ENCODE data around the gene PARD3.

DNA sequence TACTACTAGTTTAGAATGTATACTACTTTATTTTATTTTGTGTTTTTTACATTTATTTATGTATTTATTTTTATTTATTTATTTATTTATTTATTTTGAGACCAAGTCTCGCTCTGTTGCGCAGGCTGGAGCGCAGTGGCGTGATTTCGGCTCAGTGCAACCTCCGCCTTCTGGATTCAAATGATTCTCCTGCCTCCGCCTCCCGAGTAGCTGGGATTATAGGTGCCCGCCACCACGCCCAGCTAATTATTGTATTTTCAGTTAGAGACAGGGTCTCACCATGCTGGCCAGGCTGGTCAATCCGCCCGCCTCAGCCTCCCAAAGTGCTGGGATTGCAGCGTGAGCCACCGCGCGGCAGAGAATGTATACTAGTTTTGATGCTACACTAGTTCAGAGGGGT lies 2.0 kb upstream of the PARD3 start:
- TF ChIP-seq EZH2 (IDR thresholded peaks at IDR 0.05; ENCODE audit: low read depth) = no peak
- TF ChIP-seq, protein P1, sequence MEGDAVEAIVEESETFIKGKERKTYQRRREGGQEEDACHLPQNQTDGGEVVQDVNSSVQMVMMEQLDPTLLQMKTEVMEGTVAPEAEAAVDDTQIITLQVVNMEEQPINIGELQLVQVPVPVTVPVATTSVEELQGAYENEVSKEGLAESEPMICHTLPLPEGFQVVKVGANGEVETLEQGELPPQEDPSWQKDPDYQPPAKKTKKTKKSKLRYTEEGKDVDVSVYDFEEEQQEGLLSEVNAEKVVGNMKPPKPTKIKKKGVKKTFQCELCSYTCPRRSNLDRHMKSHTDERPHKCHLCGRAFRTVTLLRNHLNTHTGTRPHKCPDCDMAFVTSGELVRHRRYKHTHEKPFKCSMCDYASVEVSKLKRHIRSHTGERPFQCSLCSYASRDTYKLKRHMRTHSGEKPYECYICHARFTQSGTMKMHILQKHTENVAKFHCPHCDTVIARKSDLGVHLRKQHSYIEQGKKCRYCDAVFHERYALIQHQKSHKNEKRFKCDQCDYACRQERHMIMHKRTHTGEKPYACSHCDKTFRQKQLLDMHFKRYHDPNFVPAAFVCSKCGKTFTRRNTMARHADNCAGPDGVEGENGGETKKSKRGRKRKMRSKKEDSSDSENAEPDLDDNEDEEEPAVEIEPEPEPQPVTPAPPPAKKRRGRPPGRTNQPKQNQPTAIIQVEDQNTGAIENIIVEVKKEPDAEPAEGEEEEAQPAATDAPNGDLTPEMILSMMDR (conservative IDR thresholded peaks at IDR 0.05) = no peak
